ENCODE measurements around the gene NTN4.

- TF ChIP-seq EP300 (IDR thresholded peaks at IDR 0.05): no peak
- no peak for TF ChIP-seq CTCF (IDR thresholded peaks at IDR 0.05)
- TF ChIP-seq POLR2A (IDR thresholded peaks at IDR 0.05): no peak
Observed at GRCh38 chr12:95738024-95738611, 52.4 kb downstream of the NTN4 start.

Measured in ovary (tissue), 3 donors.